ENCODE measurements around the gene IGFBP7.
"Not testable (repeated sequence)": the region's sequence is repeated elsewhere in the genome, so short reads cannot be mapped to it uniquely, and the experiment has no call there.

The IGFBP7 gene

DNA sequence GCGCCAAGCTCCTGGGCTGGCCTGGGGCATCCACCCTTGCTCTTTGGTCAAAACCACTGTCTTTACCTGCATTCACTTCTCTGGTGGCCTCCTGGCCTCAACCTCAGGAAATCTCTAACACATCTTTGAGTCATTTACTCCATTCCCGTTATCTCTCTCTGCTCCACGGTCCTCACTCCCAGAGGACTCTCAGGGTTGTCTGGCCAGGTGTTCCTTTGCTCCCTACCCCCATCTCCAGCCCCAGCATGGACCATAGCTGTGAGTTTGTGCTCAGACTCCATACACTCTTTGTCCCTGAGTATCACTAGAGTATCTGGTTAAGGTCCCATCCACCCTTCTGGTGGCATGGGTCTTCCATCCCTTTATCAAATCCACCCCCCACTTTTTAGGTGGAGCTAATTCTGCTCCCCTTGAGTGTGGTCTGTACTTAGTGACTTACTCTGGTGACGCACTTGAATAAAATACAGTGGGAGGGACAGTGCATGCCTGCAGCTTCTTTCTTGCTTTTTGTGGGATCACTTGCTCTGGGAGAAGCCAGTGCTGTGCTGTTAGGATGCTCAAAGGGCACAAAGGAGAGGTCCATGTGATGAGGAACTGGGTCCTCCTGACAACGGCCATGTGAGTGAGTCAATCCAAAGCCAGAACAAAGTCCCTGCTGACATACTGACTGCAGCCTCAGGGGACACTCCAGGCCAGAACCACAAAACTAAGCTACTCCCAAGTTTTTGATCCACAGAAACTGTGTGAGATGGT is 44.3 kb downstream of the IGFBP7 start:
- Histone ChIP-seq H3K4me3 (ENCODE audit: low read depth in 1 of 2, low read length in 2 of 2) (no peak overlapping the region), H3K4me1 (ENCODE audit: control insufficient read depth in 1 of 2, insufficient read depth in 2 of 2, low read length in 2 of 2) (peaks cover 4 to 33% of the 10 kb centered on the region in 2 donors), H3K27ac (ENCODE audit: low read length) (peak overlapping the region; percentile 20), H3K27me3 (ENCODE audit: low read depth, low read length) (no peaks in the 10 kb centered on the region), H3K36me3 (ENCODE audit: control insufficient read depth in 1 of 2, insufficient read depth in 2 of 2, low read length in 2 of 2) (peaks cover 0 to 7% of the 10 kb centered on the region in 2 donors), H3K9me3 (ENCODE audit: control insufficient read depth in 1 of 2, low read length in 2 of 2) (no peaks in the 10 kb centered on the region)

DNA sequence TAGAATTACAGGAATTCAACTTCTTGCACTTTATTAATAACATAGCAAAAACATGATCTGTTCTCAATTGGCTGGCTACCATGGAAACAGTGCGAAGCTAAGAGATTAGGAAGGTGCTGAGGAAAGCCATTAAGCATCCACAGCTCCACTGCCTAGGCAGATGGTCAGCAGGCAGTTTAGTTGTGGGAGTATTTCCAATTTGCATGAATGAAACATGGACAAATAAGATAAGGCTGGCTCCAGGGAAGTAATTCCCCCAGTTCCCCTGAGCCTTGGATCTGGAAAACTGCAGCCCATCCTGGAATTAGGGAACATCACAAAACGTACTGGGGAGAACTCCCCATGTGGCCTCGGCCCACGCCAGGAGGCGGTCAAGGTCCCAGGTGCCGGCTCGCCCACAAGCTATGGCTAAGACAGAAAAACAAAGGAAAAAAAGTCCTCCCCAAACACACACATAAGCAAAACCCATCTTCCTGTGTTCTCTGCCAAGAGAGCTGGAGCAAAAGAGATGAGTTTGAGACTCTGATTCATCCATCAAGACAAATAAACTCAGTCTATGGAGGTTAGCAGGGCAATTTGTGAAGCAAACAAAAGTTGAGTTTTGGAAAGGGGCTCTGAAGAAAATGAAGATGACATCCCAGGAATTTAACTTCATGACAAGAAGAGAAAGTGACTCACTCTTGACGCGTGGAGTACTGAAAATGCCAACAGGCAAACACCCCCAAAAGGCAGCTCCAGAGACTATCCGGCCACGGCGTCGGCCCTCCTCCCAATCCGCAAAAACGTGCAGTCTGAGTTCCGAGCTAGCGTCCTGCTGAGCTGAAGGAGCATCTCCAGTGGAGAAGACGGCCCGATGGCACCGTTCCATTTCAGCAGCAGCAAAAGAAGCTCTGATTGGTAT is 45.1 kb downstream of the IGFBP7 start:
- Histone ChIP-seq H3K27me3 (ENCODE audit: low read depth, low read length) (no peaks in the 10 kb centered on the region), H3K9me3 (ENCODE audit: control insufficient read depth in 1 of 2, low read length in 2 of 2) (no peaks in the 10 kb centered on the region), H3K27ac (ENCODE audit: low read length) (peak overlapping the region; percentile 20), H3K4me1 (ENCODE audit: control insufficient read depth in 1 of 2, insufficient read depth in 2 of 2, low read length in 2 of 2) (peaks cover 4 to 33% of the 10 kb centered on the region in 2 donors), H3K4me3 (ENCODE audit: low read depth in 1 of 2, low read length in 2 of 2) (peak overlapping the region in 1 of 2 donors; percentile 4), H3K36me3 (ENCODE audit: control insufficient read depth in 1 of 2, insufficient read depth in 2 of 2, low read length in 2 of 2) (peaks cover 0 to 7% of the 10 kb centered on the region in 2 donors)

DNA sequence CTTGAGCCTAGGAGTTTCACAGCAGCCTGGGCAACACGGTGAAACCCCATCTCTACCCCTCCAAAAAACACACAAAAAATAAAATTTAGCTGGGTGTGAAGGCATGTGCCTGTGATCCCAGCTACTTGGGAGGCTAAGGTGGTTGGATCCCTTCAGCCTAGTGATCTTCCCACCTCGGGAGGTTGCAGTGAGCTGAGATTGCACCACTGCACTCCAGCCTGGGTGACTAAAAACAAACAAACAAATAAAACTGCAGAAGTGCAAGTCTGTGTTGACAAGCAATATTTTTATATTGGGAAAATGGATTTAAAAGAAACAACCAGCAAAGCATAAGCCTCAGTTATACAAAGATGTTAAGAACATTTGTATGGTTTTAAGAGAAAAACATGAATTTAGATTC is 46.1 kb downstream of the IGFBP7 start:
- peaks cover 0 to 7% of the 10 kb centered on the region in 2 donors for H3K36me3 ChIP-seq (ENCODE audit: control insufficient read depth in 1 of 2, insufficient read depth in 2 of 2, low read length in 2 of 2)
- no peak overlapping the region for H3K27ac ChIP-seq (ENCODE audit: low read length)
- H3K27me3 ChIP-seq (ENCODE audit: low read depth, low read length) = no peaks in the 10 kb centered on the region
- H3K4me3 ChIP-seq (ENCODE audit: low read depth in 1 of 2, low read length in 2 of 2) = no peak overlapping the region
- peaks cover 4 to 33% of the 10 kb centered on the region in 2 donors for H3K4me1 ChIP-seq (ENCODE audit: control insufficient read depth in 1 of 2, insufficient read depth in 2 of 2, low read length in 2 of 2)
- no peaks in the 10 kb centered on the region for H3K9me3 ChIP-seq (ENCODE audit: control insufficient read depth in 1 of 2, low read length in 2 of 2)

DNA sequence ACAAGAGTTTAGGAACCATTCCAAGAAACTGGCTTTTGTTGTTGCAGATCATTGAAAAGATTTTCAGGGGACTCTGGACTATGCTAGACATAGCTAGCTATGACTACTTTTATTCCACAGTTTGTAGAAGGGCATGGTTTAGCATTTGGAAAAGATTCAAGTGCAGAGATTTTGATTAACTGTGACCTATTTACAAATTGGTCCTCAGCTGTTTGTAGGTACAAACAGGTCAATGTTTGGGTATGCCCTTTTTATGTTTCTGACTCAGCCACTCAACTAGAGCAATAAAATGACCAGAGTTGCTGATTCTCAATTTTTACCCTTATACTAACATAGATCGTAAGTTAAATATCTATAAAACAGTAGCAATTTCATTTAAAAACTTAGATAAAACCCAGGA is 46.7 kb downstream of the IGFBP7 start:
- no peaks in the 10 kb centered on the region for H3K9me3 ChIP-seq (ENCODE audit: control insufficient read depth in 1 of 2, low read length in 2 of 2)
- H3K27me3 ChIP-seq (ENCODE audit: low read depth, low read length) = no peaks in the 10 kb centered on the region
- H3K4me3 ChIP-seq (ENCODE audit: low read depth in 1 of 2, low read length in 2 of 2) = no peak overlapping the region
- H3K36me3 ChIP-seq (ENCODE audit: control insufficient read depth in 1 of 2, insufficient read depth in 2 of 2, low read length in 2 of 2) = peaks cover 0 to 7% of the 10 kb centered on the region in 2 donors
- H3K4me1 ChIP-seq (ENCODE audit: control insufficient read depth in 1 of 2, insufficient read depth in 2 of 2, low read length in 2 of 2) = peaks cover 4 to 33% of the 10 kb centered on the region in 2 donors
- H3K27ac ChIP-seq (ENCODE audit: low read length) = no peak overlapping the region

DNA sequence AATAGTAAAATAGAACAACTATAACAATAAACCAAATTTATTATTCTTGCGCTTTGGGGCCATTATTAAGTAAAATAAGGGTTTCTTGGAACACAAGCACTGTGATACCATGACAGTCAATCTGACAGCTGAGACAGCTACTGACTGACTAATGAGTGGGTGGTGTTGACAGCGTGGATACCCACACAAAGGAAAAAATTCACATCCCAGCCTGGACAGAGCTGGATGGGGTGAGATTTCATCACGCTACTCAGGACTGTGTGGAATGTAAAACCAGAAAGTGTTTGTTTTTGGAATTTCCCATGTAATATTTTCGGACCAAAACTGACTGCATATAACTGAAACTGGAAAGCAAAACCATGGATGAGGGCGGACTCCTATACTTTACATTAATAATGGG is 48.8 kb downstream of the IGFBP7 start:
- H3K27me3 ChIP-seq (ENCODE audit: low read depth, low read length) = no peaks in the 10 kb centered on the region
- peaks cover 0 to 7% of the 10 kb centered on the region in 2 donors for H3K36me3 ChIP-seq (ENCODE audit: control insufficient read depth in 1 of 2, insufficient read depth in 2 of 2, low read length in 2 of 2)
- no peak overlapping the region for H3K27ac ChIP-seq (ENCODE audit: low read length)
- H3K9me3 ChIP-seq (ENCODE audit: control insufficient read depth in 1 of 2, low read length in 2 of 2) = no peaks in the 10 kb centered on the region
- no peak overlapping the region for H3K4me3 ChIP-seq (ENCODE audit: low read depth in 1 of 2, low read length in 2 of 2)
- peaks cover 6 to 42% of the 10 kb centered on the region in 2 donors for H3K4me1 ChIP-seq (ENCODE audit: control insufficient read depth in 1 of 2, insufficient read depth in 2 of 2, low read length in 2 of 2)

DNA sequence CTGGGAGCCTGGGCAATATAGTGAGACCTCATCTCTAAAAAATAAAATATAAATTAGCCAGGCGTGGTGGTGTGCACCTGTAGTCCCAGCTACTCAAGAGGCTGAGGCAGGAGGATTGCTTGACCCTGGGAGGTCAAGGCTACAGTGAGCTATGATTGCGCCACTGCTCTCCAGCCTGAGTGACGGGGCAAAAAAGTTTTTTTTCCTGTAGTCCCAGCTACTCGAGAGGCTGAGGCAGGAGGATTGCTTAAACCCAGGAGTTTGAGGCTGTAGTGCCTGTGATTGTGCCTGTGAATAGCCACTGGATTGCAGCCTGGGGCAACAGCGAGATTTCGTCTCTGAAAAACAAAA is 49.5 kb downstream of the IGFBP7 start:
- H3K27me3 ChIP-seq (ENCODE audit: low read depth, low read length); H3K36me3 ChIP-seq (ENCODE audit: control insufficient read depth in 1 of 2, insufficient read depth in 2 of 2, low read length in 2 of 2); H3K4me3 ChIP-seq (ENCODE audit: low read depth in 1 of 2, low read length in 2 of 2); H3K27ac ChIP-seq (ENCODE audit: low read length); H3K9me3 ChIP-seq (ENCODE audit: control insufficient read depth in 1 of 2, low read length in 2 of 2): not testable (repeated sequence)
- H3K4me1 ChIP-seq (ENCODE audit: control insufficient read depth in 1 of 2, insufficient read depth in 2 of 2, low read length in 2 of 2) = peaks cover 7 to 44% of the 10 kb centered on the region in 2 donors

DNA sequence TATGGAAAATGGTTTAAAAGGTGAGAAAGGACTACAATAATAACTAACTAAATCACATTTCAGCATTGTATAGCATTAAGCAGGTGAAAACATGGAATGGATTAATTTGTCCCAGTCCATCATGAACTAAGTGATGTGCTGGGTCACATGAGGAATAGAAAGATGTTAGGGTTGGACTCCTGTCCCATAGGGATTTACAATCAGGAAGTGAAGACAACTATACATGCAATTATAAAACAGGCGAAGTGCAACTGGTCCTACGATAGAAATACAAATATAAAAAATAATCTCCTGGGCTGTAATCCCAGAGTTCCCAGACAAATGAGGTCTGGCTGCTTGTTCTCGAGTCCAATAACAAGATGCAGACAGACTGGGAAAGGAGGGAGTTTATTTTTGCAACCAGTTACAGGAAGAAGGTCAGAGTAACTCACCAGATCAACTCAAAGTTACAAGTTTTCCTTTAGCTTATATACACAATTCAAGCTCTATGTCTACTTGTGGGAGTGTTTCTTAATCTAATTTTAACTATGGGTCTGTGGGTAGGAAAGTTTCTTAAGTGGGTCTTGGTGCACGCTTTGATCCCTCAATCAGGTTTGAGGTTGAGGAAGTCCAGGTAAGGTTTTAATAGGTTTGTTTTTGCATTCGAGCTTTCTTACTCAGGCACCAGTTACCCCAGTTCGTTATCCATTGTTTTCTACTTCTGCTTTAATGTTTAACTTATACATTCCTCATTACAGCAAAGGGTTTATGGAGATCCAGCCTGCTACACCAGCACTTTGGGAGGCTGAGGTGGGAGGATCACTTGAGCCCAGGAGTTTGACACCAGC is 50.1 kb downstream of the IGFBP7 start:
- Histone ChIP-seq H3K4me3 (ENCODE audit: low read depth in 1 of 2, low read length in 2 of 2) (no peak overlapping the region), H3K36me3 (ENCODE audit: control insufficient read depth in 1 of 2, insufficient read depth in 2 of 2, low read length in 2 of 2) (no peaks in the 10 kb centered on the region), H3K9me3 (ENCODE audit: control insufficient read depth in 1 of 2, low read length in 2 of 2) (no peaks in the 10 kb centered on the region), H3K27ac (ENCODE audit: low read length) (no peak overlapping the region), H3K27me3 (ENCODE audit: low read depth, low read length) (no peaks in the 10 kb centered on the region), H3K4me1 (ENCODE audit: control insufficient read depth in 1 of 2, insufficient read depth in 2 of 2, low read length in 2 of 2) (peaks cover 7 to 38% of the 10 kb centered on the region in 2 donors)

DNA sequence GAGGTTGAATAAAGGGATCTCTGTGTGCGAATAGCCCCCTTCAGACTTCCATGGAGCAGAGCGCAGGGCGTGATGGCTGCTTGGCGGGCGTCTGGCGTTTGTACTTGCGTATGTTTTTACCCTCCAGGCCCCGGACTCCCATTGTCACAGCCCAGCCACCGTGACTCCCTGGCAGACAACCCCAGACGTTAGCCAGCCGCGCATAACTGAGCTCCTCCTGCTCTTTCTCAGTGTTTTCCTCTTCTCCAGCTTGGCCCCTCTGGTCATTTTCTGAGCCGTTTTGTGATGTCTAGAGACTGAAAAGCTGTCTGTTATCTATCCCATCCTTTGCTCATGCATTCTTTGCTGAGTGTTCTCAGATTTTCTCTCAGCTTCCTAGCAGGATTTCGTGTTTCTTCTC is 54.3 kb downstream of the IGFBP7 start:
- Histone ChIP-seq H3K27me3 (ENCODE audit: low read depth, low read length) (no peaks in the 10 kb centered on the region), H3K36me3 (ENCODE audit: control insufficient read depth in 1 of 2, insufficient read depth in 2 of 2, low read length in 2 of 2) (no peaks in the 10 kb centered on the region), H3K4me3 (ENCODE audit: low read depth in 1 of 2, low read length in 2 of 2) (no peak overlapping the region), H3K27ac (ENCODE audit: low read length) (peak overlapping the region; percentile 26), H3K9me3 (ENCODE audit: control insufficient read depth in 1 of 2, low read length in 2 of 2) (no peaks in the 10 kb centered on the region), H3K4me1 (ENCODE audit: control insufficient read depth in 1 of 2, insufficient read depth in 2 of 2, low read length in 2 of 2) (peaks cover 3 to 12% of the 10 kb centered on the region in 2 donors)

DNA sequence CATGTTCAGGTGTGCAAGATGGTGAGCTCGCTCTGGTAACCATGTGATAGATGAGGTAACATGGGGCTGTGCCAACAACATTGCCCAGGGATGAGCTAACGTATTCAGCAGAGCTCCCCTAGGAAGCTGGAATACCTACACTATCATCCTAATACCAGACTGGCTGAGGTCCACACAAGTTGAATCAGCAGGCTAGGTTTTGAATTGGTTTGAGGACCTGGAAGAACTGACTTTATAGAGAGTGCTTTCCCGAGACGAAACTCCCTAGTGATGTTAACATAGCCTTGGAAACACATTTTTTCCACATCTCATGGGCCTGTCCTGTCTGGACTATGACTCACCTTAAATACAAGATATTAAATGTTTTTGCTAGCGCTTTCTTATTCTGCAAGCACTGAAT is 56.7 kb downstream of the IGFBP7 start:
- no peaks in the 10 kb centered on the region for H3K27me3 ChIP-seq (ENCODE audit: low read depth, low read length)
- H3K4me3 ChIP-seq (ENCODE audit: low read depth in 1 of 2, low read length in 2 of 2) = no peak overlapping the region
- H3K9me3 ChIP-seq (ENCODE audit: control insufficient read depth in 1 of 2, low read length in 2 of 2) = no peaks in the 10 kb centered on the region
- no peak overlapping the region for H3K27ac ChIP-seq (ENCODE audit: low read length)
- peaks cover 3 to 12% of the 10 kb centered on the region in 2 donors for H3K4me1 ChIP-seq (ENCODE audit: control insufficient read depth in 1 of 2, insufficient read depth in 2 of 2, low read length in 2 of 2)
- H3K36me3 ChIP-seq (ENCODE audit: control insufficient read depth in 1 of 2, insufficient read depth in 2 of 2, low read length in 2 of 2) = no peaks in the 10 kb centered on the region

DNA sequence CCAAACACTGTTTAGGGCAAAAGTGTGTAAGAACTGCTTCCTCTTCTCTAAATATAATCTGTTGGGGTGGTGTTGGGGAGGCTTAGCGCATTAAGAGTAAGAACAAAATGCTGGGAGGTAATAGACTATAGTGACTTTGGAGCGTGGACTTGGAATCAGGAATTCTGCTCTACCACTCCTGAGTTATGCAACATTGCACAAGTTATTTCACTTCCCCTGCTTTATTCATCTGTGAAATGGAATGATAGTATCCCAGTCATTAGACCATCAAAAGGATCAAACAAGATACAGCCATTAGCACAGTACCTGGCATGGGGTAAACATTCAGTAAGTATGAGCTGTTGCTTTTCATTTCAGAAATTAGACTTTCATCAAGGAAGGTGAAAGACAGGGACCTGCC is 58.7 kb downstream of the IGFBP7 start:
- H3K27ac ChIP-seq (ENCODE audit: low read length) = no peak overlapping the region
- no peaks in the 10 kb centered on the region for H3K9me3 ChIP-seq (ENCODE audit: control insufficient read depth in 1 of 2, low read length in 2 of 2)
- no peaks in the 10 kb centered on the region for H3K27me3 ChIP-seq (ENCODE audit: low read depth, low read length)
- peaks cover 5 to 6% of the 10 kb centered on the region in 2 donors for H3K4me1 ChIP-seq (ENCODE audit: control insufficient read depth in 1 of 2, insufficient read depth in 2 of 2, low read length in 2 of 2)
- no peaks in the 10 kb centered on the region for H3K36me3 ChIP-seq (ENCODE audit: control insufficient read depth in 1 of 2, insufficient read depth in 2 of 2, low read length in 2 of 2)
- no peak overlapping the region for H3K4me3 ChIP-seq (ENCODE audit: low read depth in 1 of 2, low read length in 2 of 2)

DNA sequence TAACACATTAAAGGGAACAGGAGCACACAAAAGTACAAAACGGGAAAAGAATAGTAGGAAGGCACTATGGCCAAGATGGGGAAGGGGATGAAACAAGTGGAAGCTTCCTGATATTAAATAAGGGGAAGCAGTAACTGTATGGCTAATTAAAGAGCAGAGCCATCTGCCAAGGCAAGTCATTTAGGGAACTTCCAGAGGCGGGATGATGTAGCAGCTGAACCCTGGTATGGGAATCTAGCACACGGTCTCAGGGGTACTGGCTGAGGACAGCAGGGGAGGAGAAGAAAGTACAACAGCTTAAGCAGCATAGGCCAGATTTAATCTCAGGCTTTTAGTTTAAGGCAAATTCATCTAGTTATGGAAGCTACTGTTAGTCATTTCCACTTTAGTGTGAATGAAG is 59.1 kb downstream of the IGFBP7 start:
- no peak overlapping the region for H3K27ac ChIP-seq (ENCODE audit: low read length)
- H3K4me3 ChIP-seq (ENCODE audit: low read depth in 1 of 2, low read length in 2 of 2) = no peak overlapping the region

More for the DNA sequence above, 59.1 kb downstream of the IGFBP7 start:
- H3K4me1 ChIP-seq (ENCODE audit: control insufficient read depth in 1 of 2, insufficient read depth in 2 of 2, low read length in 2 of 2) = peaks cover 2 to 6% of the 10 kb centered on the region in 2 donors
- no peaks in the 10 kb centered on the region for H3K27me3 ChIP-seq (ENCODE audit: low read depth, low read length)
- H3K9me3 ChIP-seq (ENCODE audit: control insufficient read depth in 1 of 2, low read length in 2 of 2) = no peaks in the 10 kb centered on the region
- no peaks in the 10 kb centered on the region for H3K36me3 ChIP-seq (ENCODE audit: control insufficient read depth in 1 of 2, insufficient read depth in 2 of 2, low read length in 2 of 2)

Measured in muscle layer of duodenum (tissue), 2 donors.